GM21360 (cell line): ENCODE results near the gene MPDZ.

Source experiments
- ATAC-seq: cut with Tn5 transposase; IDR thresholded peaks from one replicate; pipeline ENCODE4 v1.9.1; 2021; ENCODE audit warnings: mild to moderate bottlenecking, moderate library complexity; ENCODE audit not compliant: unreplicated experiment

Gene MPDZ

GRCh38 chr9:13088720-13089427, 190.6 kb downstream of the MPDZ start:
- ATAC-seq = peak; percentile 76

DNA sequence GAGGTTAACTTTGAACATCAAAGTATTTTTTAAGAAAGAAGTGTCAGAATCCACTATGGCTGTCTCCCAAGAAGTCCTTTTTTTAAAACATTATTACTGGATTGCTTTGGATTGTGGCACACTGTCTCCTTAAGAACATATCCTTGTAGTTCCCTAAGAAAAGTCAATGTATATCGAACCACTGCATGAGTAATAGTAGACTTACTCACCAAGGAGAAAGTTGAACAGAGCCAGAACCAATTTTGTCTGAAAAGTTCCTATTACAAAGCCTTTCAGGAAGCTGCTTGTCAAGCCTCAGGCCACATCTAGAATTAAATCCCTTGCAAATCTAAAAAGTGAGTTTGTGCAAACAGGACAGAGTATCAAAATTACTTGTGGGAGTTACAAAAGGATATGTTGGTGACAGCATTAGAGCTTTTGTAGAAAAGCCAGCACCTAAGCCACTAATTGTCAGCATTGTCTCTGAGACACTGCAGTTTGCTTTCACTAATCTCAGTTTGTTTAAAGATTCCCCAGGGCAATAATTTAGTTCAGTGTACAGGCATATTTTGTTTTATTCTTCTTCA, 195.4 kb downstream of the MPDZ start:
- ATAC-seq = no peak

DNA sequence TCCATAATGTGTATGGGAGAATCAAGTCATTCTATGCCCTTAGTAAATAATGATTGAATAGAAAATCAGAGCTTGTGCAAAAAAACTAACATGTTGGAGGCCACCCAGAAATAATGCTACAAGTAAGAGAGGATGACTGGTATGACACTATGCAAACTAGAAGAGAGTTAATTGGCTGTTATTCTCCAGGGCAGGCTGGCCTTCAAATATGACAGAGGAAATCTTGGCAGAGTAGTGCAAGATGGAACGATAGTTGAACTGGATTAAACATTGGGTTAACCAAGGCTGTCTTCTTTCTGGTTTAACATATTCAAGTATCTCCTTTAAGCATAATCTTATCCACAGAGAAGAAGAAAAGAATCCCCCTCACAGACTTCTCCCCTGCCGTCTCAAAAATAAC, 196.1 kb downstream of the MPDZ start:
- no peak for ATAC-seq

GRCh38 chr9:13082796-13083195, 196.7 kb downstream of the MPDZ start:
- ATAC-seq = no peak

- no peak for ATAC-seq
These were observed 201.3 kb downstream of the MPDZ start for GRCh38 chr9:13078164-13078563.

- ATAC-seq = no peak
These were observed 202.9 kb downstream of the MPDZ start for GRCh38 chr9:13076616-13077015.

DNA sequence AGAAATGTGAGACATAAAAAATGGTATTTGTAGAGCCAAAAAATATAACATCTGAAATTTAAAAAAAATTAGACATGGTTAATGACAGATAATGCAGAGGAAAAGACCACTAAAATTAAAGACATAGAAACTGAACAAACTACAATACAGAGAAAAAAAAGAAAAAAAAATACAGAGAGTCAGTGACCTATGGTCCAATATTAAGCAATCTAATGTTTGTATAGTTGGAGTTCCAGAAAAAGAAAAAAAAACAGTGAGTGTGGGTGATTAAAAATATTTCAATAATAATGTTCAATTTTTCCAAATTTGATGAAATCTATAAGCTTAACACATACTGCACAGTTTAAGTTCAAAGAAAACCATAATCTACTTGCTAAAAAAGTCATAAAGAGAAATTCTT, 207.6 kb downstream of the MPDZ start:
- ATAC-seq = no peak

DNA sequence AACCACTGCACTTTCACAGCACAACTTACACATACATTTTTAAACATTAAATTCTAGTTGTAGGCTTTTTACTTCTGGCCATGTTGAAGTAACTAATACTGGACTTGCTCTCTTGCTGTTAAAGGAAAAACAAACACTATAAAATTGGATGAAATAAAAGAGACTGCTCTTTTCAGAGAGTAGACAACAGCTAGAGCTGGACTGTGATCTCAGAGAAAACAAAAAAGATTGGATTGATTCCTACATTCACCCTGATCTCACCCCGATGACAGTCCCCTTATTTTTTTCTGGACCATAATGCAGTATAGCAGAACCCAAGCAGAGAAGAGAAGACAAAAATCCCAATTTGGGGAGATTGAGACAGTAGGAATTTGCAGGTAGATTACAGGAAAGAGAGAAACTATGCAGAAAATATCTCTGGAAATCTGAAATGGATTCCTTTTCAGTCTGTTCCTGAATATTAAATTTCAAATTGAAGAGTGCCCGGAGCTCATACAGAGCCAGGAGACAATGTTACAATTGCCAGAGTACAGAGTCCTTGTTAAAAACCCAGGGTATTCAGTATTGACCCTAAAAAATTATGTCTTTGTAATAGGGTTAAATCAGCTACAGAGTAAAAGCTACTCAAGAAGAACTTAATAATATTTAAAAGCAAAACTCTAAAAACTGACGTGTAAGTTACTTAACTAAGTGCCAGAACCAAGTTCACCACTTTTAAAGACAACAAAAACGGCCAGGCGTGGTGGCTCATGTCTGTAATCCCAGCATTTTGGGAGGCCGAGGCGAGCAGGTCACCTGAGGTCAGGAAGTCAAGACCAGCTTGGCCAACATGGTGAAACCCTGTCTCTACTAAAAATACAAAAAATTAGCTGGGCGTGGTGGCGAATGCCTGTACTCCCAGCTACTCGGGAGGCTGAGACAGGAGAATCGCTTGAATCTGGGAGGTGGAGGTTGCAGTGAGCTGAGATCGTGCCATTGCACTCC, 208.6 kb downstream of the MPDZ start:
- ATAC-seq = no peak

GRCh38 chr9:13069498-13069897, 210.0 kb downstream of the MPDZ start:
- ATAC-seq = no peak

DNA sequence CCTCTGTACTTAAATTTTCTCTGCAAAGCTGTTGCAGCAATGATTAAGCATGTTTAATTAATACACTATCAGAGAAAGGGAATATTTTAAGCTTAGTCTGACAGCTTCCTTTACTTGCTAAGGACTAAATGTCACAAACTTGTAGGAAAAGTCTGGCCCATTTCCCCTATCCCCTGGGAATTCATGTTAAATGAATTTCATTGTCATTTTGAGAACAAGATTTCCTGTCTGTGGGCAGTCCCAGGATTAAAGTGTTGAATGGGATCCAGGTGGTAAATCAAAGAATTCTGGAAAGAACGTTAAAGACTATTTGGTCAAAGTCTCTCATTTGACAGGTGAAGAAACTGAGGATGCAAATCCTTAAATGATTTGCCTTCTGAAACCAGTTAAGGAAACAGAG, 214.8 kb downstream of the MPDZ start:
- no peak for ATAC-seq

DNA sequence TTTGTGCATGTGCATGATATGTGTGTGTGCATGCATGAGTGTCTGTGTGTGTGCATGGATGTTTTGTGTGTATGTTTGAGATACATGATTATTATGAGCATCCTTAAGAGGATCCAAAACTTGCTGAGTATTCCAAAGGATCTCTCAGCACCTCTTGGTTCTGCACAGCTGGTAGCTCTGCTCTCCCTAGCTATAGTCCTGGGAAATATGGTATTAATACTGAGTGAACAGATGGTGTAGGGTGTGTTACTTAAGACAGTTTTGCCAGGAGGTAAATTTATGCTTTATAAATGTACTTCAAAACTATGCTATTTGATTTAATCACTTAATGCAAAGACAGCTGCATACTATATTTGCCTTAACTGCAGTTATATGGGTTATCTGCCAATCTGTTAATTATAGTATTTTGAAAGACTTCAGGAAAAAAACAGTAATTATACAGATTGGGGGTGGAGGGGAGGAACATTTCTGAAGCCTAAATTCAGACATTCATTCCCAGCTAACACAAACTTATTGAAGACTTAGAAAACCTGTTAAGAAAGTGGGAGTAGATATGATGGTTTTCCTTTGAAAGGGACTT, 215.5 kb downstream of the MPDZ start:
- no peak for ATAC-seq

- no peak for ATAC-seq
These were observed 218.1 kb downstream of the MPDZ start for GRCh38 chr9:13061390-13061789.
